HG03060 (cell line): ENCODE data around the gene CENPO.
"Not testable (repeated sequence)": the region's sequence is repeated elsewhere in the genome, so short reads cannot be mapped to it uniquely, and the experiment has no call there.

Experiments used
- ATAC-seq: cut with Tn5 transposase; IDR thresholded peaks from one replicate; pipeline ENCODE4 v1.9.1; 2021; ENCODE audit warnings: low read depth, moderate number of reproducible peaks; ENCODE audit not compliant: unreplicated experiment

The CENPO gene

GRCh38 chr2:24835411-24835810 is 42.2 kb downstream of the CENPO start:
- ATAC-seq, result not testable (repeated sequence)

- ATAC-seq, result no peak
These were observed 43.0 kb downstream of the CENPO start for GRCh38 chr2:24836206-24836605.

- ATAC-seq, result no peak
These were observed 43.5 kb downstream of the CENPO start for GRCh38 chr2:24836706-24837105.

GRCh38 chr2:24837996-24838513 is 44.8 kb downstream of the CENPO start:
- ATAC-seq, result no peak

- ATAC-seq, result no peak
These were observed 45.3 kb downstream of the CENPO start for GRCh38 chr2:24838541-24838940.

GRCh38 chr2:24839729-24840128 is 46.5 kb downstream of the CENPO start:
- ATAC-seq, result no peak

GRCh38 chr2:24840164-24840869 is 47.1 kb downstream of the CENPO start:
- ATAC-seq, result no peak

- no peak for ATAC-seq
These were observed 48.0 kb downstream of the CENPO start for GRCh38 chr2:24840962-24841945.

GRCh38 chr2:24842081-24843050 is 49.1 kb downstream of the CENPO start:
- ATAC-seq, result no peak

- no peak for ATAC-seq
These were observed 50.2 kb downstream of the CENPO start for GRCh38 chr2:24843330-24843860.

- no peak for ATAC-seq
These were observed 50.9 kb downstream of the CENPO start for GRCh38 chr2:24844023-24844685.

GRCh38 chr2:24845691-24846090 is 52.5 kb downstream of the CENPO start:
- no peak for ATAC-seq

- no peak for ATAC-seq
These were observed 57.7 kb downstream of the CENPO start for GRCh38 chr2:24850944-24851343.

- ATAC-seq, result no peak
These were observed 58.8 kb downstream of the CENPO start for GRCh38 chr2:24852026-24852425.

- ATAC-seq, result no peak
These were observed 59.3 kb downstream of the CENPO start for GRCh38 chr2:24852431-24853020.

GRCh38 chr2:24853046-24853445 is 59.8 kb downstream of the CENPO start:
- ATAC-seq, result no peak

- ATAC-seq, result no peak
These were observed 60.8 kb downstream of the CENPO start for GRCh38 chr2:24853996-24854395.

- ATAC-seq, result no peak
These were observed 61.9 kb downstream of the CENPO start for GRCh38 chr2:24855022-24855622.

GRCh38 chr2:24855726-24856125 is 62.5 kb downstream of the CENPO start:
- ATAC-seq, result no peak
